IMR-90 (cell line): Measurements from ENCODE around the gene SRSF7. TPM values are rescaled to one million over a fixed set of nuclear protein-coding genes. Genes with fewer than 3 reads are reported as not detected.

Experiments
- ATAC-seq: fragments of 200-7000 bp; cut with Tn5 transposase; 2 replicates; pipeline ENCODE4 v1.9.1; 2020; ENCODE audit warnings: low read depth, mild to moderate bottlenecking, moderate library complexity
- BruUV-seq: library from RNA; stranded (reverse); fragments of 400-500 nt; replicated peaks from 2 replicates; lab custom pipeline; 2021; lab: Mats Ljungman, UMichigan
- CTCF ChIA-PET: fragments of 300-600 bp; formaldehyde crosslinking; extraction: SDS; loops from one replicate; lab custom pipeline; 2021; ENCODE audit warnings: antibody characterized with exemption; lab: Yijun Ruan, JAX
- POLR2A ChIA-PET: fragments of 300-600 bp; sonication (Branson Sonifier 250); formaldehyde crosslinking; loops from one replicate; lab custom pipeline; 2022; ENCODE audit warnings: antibody characterized with exemption; ENCODE audit not compliant: unreplicated experiment; lab: Charles Lee
- DNase-seq: peaks from one replicate; pipeline ENCODE4 v3.0.0; 2013
- H2AFZ ChIP-seq: replicated peaks from 2 replicates; pipeline ENCODE3; 2013; ENCODE audit warnings: low read length, mild to moderate bottlenecking; ENCODE audit not compliant: poor library complexity
- H2AK5ac ChIP-seq: 2 replicates; pipeline ENCODE4 v1.6.1; 2013; ENCODE audit warnings: low read depth, low read length, inconsistent platforms
- H2AK9ac ChIP-seq: replicated peaks from 2 replicates; pipeline ENCODE3; 2013; ENCODE audit warnings: mild to moderate bottlenecking, low read depth, low read length, moderate library complexity; ENCODE audit not compliant: poor library complexity
- H2BK120ac ChIP-seq: 2 replicates; pipeline ENCODE4 v1.6.1; 2013; ENCODE audit warnings: low read depth, low read length, inconsistent platforms
- H2BK15ac ChIP-seq: 3 replicates; pipeline ENCODE4 v1.6.1; 2013; ENCODE audit warnings: low read depth, low read length, inconsistent platforms
- H2BK20ac ChIP-seq: 2 replicates; pipeline ENCODE4 v1.6.1; 2013; ENCODE audit warnings: low read depth, mild to moderate bottlenecking, inconsistent platforms, low read length, moderate library complexity
- H2BK5ac ChIP-seq: 2 replicates; pipeline ENCODE4 v1.6.1; 2013; ENCODE audit warnings: mild to moderate bottlenecking, low read depth, low read length, inconsistent platforms; ENCODE audit not compliant: poor library complexity, severe bottlenecking
- H3K14ac ChIP-seq: replicated peaks from 2 replicates; pipeline ENCODE4 v1.6.1; 2013; ENCODE audit warnings: low read depth, low read length, inconsistent platforms
- H3K18ac ChIP-seq: 2 replicates; pipeline ENCODE4 v1.6.1; 2013; ENCODE audit warnings: low read depth, low read length, control low read depth
- H3K23ac ChIP-seq: 2 replicates; pipeline ENCODE4 v1.6.1; 2013; ENCODE audit warnings: low read depth, low read length, inconsistent platforms
- H3K27ac ChIP-seq: 2 replicates; pipeline ENCODE4 v1.5.1; 2013; ENCODE audit warnings: mild to moderate bottlenecking, control low read depth, low read length; ENCODE audit not compliant: insufficient read depth
- H3K27me3 ChIP-seq: 2 replicates; pipeline ENCODE4 v1.6.1; 2013; ENCODE audit warnings: low read length; ENCODE audit not compliant: control insufficient read depth, insufficient read depth
- H3K36me3 ChIP-seq: 2 replicates; pipeline ENCODE4 v1.6.1; 2013; ENCODE audit warnings: low read length, mixed read lengths; ENCODE audit not compliant: control insufficient read depth, insufficient read depth
- H3K4ac ChIP-seq: 2 replicates; pipeline ENCODE4 v1.6.1; 2013; ENCODE audit warnings: low read depth, low read length, inconsistent platforms
- H3K4me1 ChIP-seq: 2 replicates; pipeline ENCODE4 v1.6.1; 2013; ENCODE audit warnings: low read length, mixed read lengths; ENCODE audit not compliant: control insufficient read depth, insufficient read depth
- H3K4me2 ChIP-seq: 2 replicates; pipeline ENCODE4 v1.6.1; 2013; ENCODE audit warnings: low read depth, mild to moderate bottlenecking, control low read depth, low read length, moderate library complexity
- H3K4me3 ChIP-seq: 2 replicates; pipeline ENCODE4 v1.5.1; 2013; ENCODE audit warnings: low read depth, mild to moderate bottlenecking, control low read depth, low read length, moderate library complexity; ENCODE audit not compliant: insufficient read depth
- H3K56ac ChIP-seq: 2 replicates; pipeline ENCODE4 v1.6.1; 2013; ENCODE audit warnings: low read length, inconsistent platforms; ENCODE audit not compliant: insufficient read depth; ENCODE audit errors: extremely low read depth
- H3K79me1 ChIP-seq, 2 experiments: 2 replicates each; pipeline ENCODE4 v1.6.1; 2013; ENCODE audit warnings: low read length in 2 of 2, inconsistent platforms in 1 of 2, low read depth in 1 of 2
- H3K9ac ChIP-seq: 2 replicates; pipeline ENCODE4 v1.6.1; 2013; ENCODE audit warnings: low read depth, low read length, control low read depth
- H3K9me1 ChIP-seq: 2 replicates; pipeline ENCODE4 v1.6.1; 2013; ENCODE audit warnings: low read length, inconsistent platforms; ENCODE audit not compliant: insufficient read depth
- H3K9me3 ChIP-seq: 2 replicates; pipeline ENCODE4 v1.6.1; 2013; ENCODE audit warnings: low read length; ENCODE audit not compliant: control insufficient read depth, insufficient read depth
- H4K20me1 ChIP-seq: 2 replicates; pipeline ENCODE4 v1.6.1; 2013; ENCODE audit warnings: low read length, inconsistent platforms; ENCODE audit not compliant: insufficient read depth
- H4K5ac ChIP-seq: 2 replicates; pipeline ENCODE4 v1.6.1; 2013; ENCODE audit warnings: mild to moderate bottlenecking, low read depth, low read length, control low read depth
- H4K8ac ChIP-seq, 2 experiments: 2 replicates each; pipeline ENCODE4 v1.6.1; 2013; ENCODE audit warnings: low read depth in 2 of 2, low read length in 2 of 2, control low read depth in 1 of 2, inconsistent platforms in 1 of 2
- H4K91ac ChIP-seq: 2 replicates; pipeline ENCODE4 v1.6.1; 2013; ENCODE audit warnings: low read depth, low read length, inconsistent platforms; ENCODE audit not compliant: insufficient read depth
- BHLHE40 ChIP-seq: fragments of 150-350 bp; IDR thresholded peaks from 2 replicates; pipeline ENCODE4 v1.6.1; 2016; ENCODE audit warnings: mild to moderate bottlenecking, low read depth, low read length
- CEBPB ChIP-seq: IDR thresholded peaks from 2 replicates; pipeline ENCODE4 v1.6.1; 2012; ENCODE audit warnings: low read depth, low read length, improper control_type of control experiment
- CHD1 ChIP-seq: IDR thresholded peaks from 2 replicates; pipeline ENCODE4 v1.6.1; 2012; ENCODE audit warnings: low read depth, low read length, improper control_type of control experiment
- FOS ChIP-seq: fragments of 150-350 bp; IDR thresholded peaks from 2 replicates; pipeline ENCODE4 v1.6.1; 2016; ENCODE audit warnings: low read depth, low read length
- MAZ ChIP-seq: IDR thresholded peaks from 2 replicates; pipeline ENCODE4 v1.6.1; 2012; ENCODE audit warnings: low read depth, mild to moderate bottlenecking, low read length, improper control_type of control experiment, moderate library complexity, borderline replicate concordance
- MXI1 ChIP-seq: IDR thresholded peaks from 2 replicates; pipeline ENCODE4 v1.6.1; 2012; ENCODE audit warnings: low read depth, mild to moderate bottlenecking, low read length, moderate library complexity, borderline replicate concordance
- NFE2L2 ChIP-seq: fragments of 150-350 bp; IDR thresholded peaks from 2 replicates; pipeline ENCODE4 v1.6.1; 2016; ENCODE audit warnings: low read depth, mild to moderate bottlenecking, low read length
- POLR2A ChIP-seq: IDR thresholded peaks from 2 replicates; pipeline ENCODE4 v1.6.1; 2012; ENCODE audit warnings: mild to moderate bottlenecking, low read depth, low read length
- RAD21 ChIP-seq: IDR thresholded peaks from 2 replicates; pipeline ENCODE4 v1.6.1; 2012; ENCODE audit warnings: low read length, improper control_type of control experiment
- RCOR1 ChIP-seq: IDR thresholded peaks from 2 replicates; pipeline ENCODE4 v1.6.1; 2012; ENCODE audit warnings: mild to moderate bottlenecking, low read length, improper control_type of control experiment; ENCODE audit not compliant: insufficient replicate concordance
- RFX5 ChIP-seq: IDR thresholded peaks from 2 replicates; pipeline ENCODE4 v1.8.0; 2012; ENCODE audit warnings: low read depth, mild to moderate bottlenecking, low read length, moderate library complexity
- SMC3 ChIP-seq: fragments of 150-350 bp; IDR thresholded peaks from 2 replicates; pipeline ENCODE4 v1.6.1; 2016; ENCODE audit warnings: low read depth, mild to moderate bottlenecking, antibody characterized with exemption, low read length, moderate library complexity
- WGBS, 2 experiments: methylation state at CpG; one replicate each; pipeline versions ENCODE4 v1.1.5 to v1.1.7; 2013; ENCODE audit warnings: missing lambda C conversion rate in 2 of 2; ENCODE audit not compliant: insufficient read length in 1 of 2; ENCODE audit errors: extremely low coverage in 2 of 2; 5-methylcytosine and 5-hydroxymethylcytosine counted together
- dilution Hi-C: fragments of 300-500 bp; cut with HindIII; formaldehyde crosslinking; loops from one replicate; pipeline ENCODE4 v1.14.3; 2018; ENCODE audit warnings: low sequenced_read_pairs; ENCODE audit not compliant: unreplicated experiment
- in situ Hi-C: fragments of 300-500 bp; cut with MboI; formaldehyde crosslinking; loops from 3 replicates; pipeline ENCODE4 v1.14.3; 2019; ENCODE audit warnings: low sequenced_read_pairs, inconsistent platforms, mixed read lengths
- intact Hi-C: fragments of 100-400 bp; cut with micrococcal nuclease; formaldehyde crosslinking; loops from 2 replicates; pipeline ENCODE4 v1.10.0; 2022
- polyA plus RNA-seq, 3 experiments: library from polyadenylated mRNA; depleted of rRNA; stranded (reverse); fragments of >200 nt; gene quantifications; 2 replicates each; pipeline ENCODE4 v1.2.3, GENCODE V29; 2012; ENCODE audit warnings: low replicate concordance in 1 of 3
- total RNA-seq: library from RNA; depleted of rRNA; stranded (reverse); fragments of >200 nt; gene quantifications from 2 replicates; pipeline ENCODE4 v1.2.3, GENCODE V29; 2012
- TF ChIP-seq, protein P1 (sequence below): fragments of 150-350 bp; IDR thresholded peaks from 2 replicates; pipeline ENCODE4 v1.6.1; 2017; ENCODE audit warnings: mild to moderate bottlenecking, antibody characterized with exemption, low read length, low read depth
- TF ChIP-seq, protein P2 (sequence below): fragments of 150-350 bp; IDR thresholded peaks from 2 replicates; pipeline ENCODE4 v1.6.1; 2016; ENCODE audit warnings: low read depth, mild to moderate bottlenecking, low read length, moderate library complexity, borderline replicate concordance

Gene SRSF7
- total and polyA plus RNA-seq, 2 of the 4 experiments (the other 2 are of a cell fraction) = 148 to 191 TPM

- no peak overlapping the region for H2AK9ac ChIP-seq
- CTCF ChIA-PET = no interaction called here
- H2BK5ac ChIP-seq = no peak overlapping the region
- H4K5ac ChIP-seq = no peak overlapping the region
- H3K56ac ChIP-seq = no peak overlapping the region
- WGBS, 2 experiments = 90% methylated on average over 4 of the region's 17 CpGs; no CpG with 5 or more reads in 1 of the 2 experiments
- H3K4ac ChIP-seq = no peak overlapping the region
- peaks cover 4% of the 10 kb centered on the region for H3K4me1 ChIP-seq
- TF ChIP-seq NFE2L2 (no peak), SMC3 (no peak), MXI1 (no peak), FOS (no peak), POLR2A (no peak), RFX5 (no peak), CHD1 (no peak), CEBPB (no peak), RAD21 (no peak), MAZ (no peak), RCOR1 (no peak), BHLHE40 (no peak)
- TF ChIP-seq, protein P1, sequence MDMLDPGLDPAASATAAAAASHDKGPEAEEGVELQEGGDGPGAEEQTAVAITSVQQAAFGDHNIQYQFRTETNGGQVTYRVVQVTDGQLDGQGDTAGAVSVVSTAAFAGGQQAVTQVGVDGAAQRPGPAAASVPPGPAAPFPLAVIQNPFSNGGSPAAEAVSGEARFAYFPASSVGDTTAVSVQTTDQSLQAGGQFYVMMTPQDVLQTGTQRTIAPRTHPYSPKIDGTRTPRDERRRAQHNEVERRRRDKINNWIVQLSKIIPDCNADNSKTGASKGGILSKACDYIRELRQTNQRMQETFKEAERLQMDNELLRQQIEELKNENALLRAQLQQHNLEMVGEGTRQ = no peak
- TF ChIP-seq, protein P2, sequence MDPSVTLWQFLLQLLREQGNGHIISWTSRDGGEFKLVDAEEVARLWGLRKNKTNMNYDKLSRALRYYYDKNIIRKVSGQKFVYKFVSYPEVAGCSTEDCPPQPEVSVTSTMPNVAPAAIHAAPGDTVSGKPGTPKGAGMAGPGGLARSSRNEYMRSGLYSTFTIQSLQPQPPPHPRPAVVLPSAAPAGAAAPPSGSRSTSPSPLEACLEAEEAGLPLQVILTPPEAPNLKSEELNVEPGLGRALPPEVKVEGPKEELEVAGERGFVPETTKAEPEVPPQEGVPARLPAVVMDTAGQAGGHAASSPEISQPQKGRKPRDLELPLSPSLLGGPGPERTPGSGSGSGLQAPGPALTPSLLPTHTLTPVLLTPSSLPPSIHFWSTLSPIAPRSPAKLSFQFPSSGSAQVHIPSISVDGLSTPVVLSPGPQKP = no peak
- no peak overlapping the region for H2BK20ac ChIP-seq
- no peak overlapping the region for H2BK15ac ChIP-seq
- H3K9ac ChIP-seq = no peak overlapping the region
- no peaks in the 10 kb centered on the region for H3K9me1 ChIP-seq
- intact Hi-C loops (no loop called here), in situ Hi-C loops (no loop called here), dilution Hi-C loops (no loop called here)
- H3K18ac ChIP-seq = no peak overlapping the region
- DNase-seq (no peak), ATAC-seq (no peak)
- POLR2A ChIA-PET = interaction anchor here (0.5 to 0.6 kb wide), 3 partner anchors 24 to 65 kb away, joined by 3 to 4 read pairs (median 3); no protein-coding TSS in a partner anchor
- H3K4me2 ChIP-seq = no peak overlapping the region
- no peaks in the 10 kb centered on the region for H4K20me1 ChIP-seq
- H3K4me3 ChIP-seq = no peak overlapping the region
- H3K27me3 ChIP-seq = no peaks in the 10 kb centered on the region
- no peak overlapping the region for H2BK120ac ChIP-seq
- no peak overlapping the region for H4K91ac ChIP-seq
- H3K14ac ChIP-seq = no peak overlapping the region
- H3K36me3 ChIP-seq = no peaks in the 10 kb centered on the region
- no peaks in the 10 kb centered on the region for H3K9me3 ChIP-seq
- peaks cover 7 to 14% of the 10 kb centered on the region in 2 experiments; a peak in 3 of 4 replicates for H3K79me1 ChIP-seq
- no peak overlapping the region for H3K23ac ChIP-seq
- no peak overlapping the region for H2AK5ac ChIP-seq
- no peak overlapping the region for H3K27ac ChIP-seq
- no peak overlapping the region for H2AFZ ChIP-seq
- BruUV-seq = no TSS peak
- no peak overlapping the region for H4K8ac ChIP-seq
Observed at GRCh38 chr2:38775097-38775920, 24.1 kb upstream of the SRSF7 start.
